Colonic mucosa (tissue), 4 donors: Measurements from ENCODE around the gene TENM4. TPM values are rescaled to one million over a fixed set of nuclear protein-coding genes. Genes with fewer than 3 reads are reported as not detected.

Experiments used
- DNase-seq: peaks from one replicate; pipeline ENCODE4 v3.0.0-alpha.2; 2020
- H3K27ac ChIP-seq: fragments of 200-600 bp; one replicate; pipeline ENCODE4 v1.8.0; 2021
- H3K27me3 ChIP-seq: fragments of 200-600 bp; one replicate; pipeline ENCODE4 v1.8.0; 2021
- H3K36me3 ChIP-seq: fragments of 200-600 bp; one replicate; pipeline ENCODE4 v1.8.0; 2021
- H3K4me1 ChIP-seq: fragments of 200-600 bp; one replicate; pipeline ENCODE4 v1.8.0; 2021; ENCODE audit warnings: mild to moderate bottlenecking
- H3K4me3 ChIP-seq: fragments of 200-600 bp; one replicate; pipeline ENCODE4 v1.8.0; 2021
- H3K9ac ChIP-seq, 2 donors: one replicate each; pipeline ENCODE4 v1.7.0; 2013; ENCODE audit warnings: control low read depth in 2 of 2, low read depth in 2 of 2, low read length in 2 of 2
- H3K9me3 ChIP-seq: fragments of 200-600 bp; one replicate; pipeline ENCODE4 v1.8.0; 2021
- intact Hi-C: fragments of 100-400 bp; cut with DNase I; formaldehyde crosslinking; loops from one replicate; pipeline ENCODE4 v1.14.1; 2022
- total RNA-seq, 2 donors: library from RNA; stranded (reverse); fragmentation: NEBNext Ultra II Directional in 1 of 2; extraction: Animal tissue kit (Norgen Biotek cat#: 25700) in 1 of 2; gene quantifications; one replicate each; pipeline ENCODE4 v1.2.1, GENCODE V29; 2021
- TF ChIP-seq, protein P1 (sequence below): fragments of 200-600 bp; IDR thresholded peaks from one replicate; pipeline ENCODE4 v1.8.0; 2022; ENCODE audit warnings: antibody characterized with exemption, mild to moderate bottlenecking
- donor health status: healthy.
- donor health status: DM: no; HTN: no; CAD: no.
- donor health status: DM: no; HTN: no; CAD: no.

Gene TENM4
- total RNA-seq, 2 donors from 2014 or later, result 0.48 to 1.2 TPM

DNA sequence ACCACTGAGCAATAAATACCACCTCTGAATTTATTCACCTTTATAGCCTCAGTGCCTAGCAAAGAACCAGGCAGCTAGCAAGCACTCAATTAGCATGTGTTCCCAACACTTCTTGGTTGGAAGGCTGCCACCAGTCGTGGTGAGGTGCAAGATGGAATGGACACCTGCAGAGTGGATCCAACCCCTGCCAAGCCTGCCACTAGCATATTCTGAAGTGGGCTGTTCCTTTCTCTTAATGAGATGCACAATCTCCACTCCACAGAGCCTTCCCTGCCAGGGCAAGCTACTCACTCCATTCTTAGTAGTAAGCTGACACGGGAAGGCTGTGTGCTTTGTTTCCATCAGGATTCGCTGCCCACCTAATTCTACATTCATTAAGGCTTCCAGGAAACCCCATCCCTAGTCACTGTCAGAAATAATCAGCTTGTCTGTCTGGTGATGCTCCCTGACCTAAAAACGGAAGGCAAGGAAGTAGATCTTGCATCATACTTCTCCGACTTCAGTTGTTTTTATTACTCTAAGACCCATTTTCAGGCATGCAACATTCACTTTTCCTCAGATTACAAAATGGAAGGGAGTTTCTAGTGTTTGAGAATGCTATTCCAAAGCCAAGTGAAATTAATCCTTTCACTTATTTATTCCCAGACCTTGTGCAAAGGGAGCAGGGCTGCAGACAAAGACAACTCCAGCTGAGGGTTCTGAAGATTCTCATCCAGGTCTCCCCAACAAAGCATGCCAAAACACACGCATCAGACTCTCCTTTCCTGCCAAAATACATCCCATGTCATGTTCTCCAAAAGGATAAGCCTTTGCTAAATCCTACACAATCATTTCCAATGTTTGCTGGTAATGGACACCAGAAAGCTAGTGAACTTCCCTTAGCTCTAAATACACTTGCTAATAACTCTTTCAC lies 128.0 kb downstream of the TENM4 start:
- Histone ChIP-seq H3K27ac (no peak overlapping the region), H3K27me3 (no peaks in the 10 kb centered on the region)

DNA sequence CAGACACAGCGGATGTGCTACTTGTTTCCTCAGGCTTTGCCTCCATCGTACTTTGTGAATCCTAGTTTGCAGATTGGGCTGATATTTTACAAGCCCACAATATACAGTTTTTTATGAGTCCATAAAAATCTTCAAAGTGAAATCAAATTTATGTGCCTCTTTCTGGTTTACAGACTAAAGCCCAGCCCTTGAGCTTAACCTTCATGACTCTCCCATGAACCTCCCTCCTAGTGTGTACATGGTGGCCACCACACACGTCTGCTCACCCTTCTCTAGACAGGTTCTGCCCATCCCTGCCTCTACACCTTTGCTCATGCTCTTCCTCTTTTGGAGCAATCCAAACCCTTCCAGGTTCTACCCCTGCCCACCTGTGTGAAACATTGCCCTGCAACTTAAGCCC lies 129.4 kb downstream of the TENM4 start:
- H3K27ac ChIP-seq, result no peak overlapping the region
- no peaks in the 10 kb centered on the region for H3K36me3 ChIP-seq
- DNase-seq, result no peak
- no peaks in the 10 kb centered on the region for H3K9me3 ChIP-seq
- H3K4me3 ChIP-seq, result no peak overlapping the region
- no peak overlapping the region for H3K9ac ChIP-seq
- H3K4me1 ChIP-seq, result no peaks in the 10 kb centered on the region
- no peaks in the 10 kb centered on the region for H3K27me3 ChIP-seq
- TF ChIP-seq, protein P1, sequence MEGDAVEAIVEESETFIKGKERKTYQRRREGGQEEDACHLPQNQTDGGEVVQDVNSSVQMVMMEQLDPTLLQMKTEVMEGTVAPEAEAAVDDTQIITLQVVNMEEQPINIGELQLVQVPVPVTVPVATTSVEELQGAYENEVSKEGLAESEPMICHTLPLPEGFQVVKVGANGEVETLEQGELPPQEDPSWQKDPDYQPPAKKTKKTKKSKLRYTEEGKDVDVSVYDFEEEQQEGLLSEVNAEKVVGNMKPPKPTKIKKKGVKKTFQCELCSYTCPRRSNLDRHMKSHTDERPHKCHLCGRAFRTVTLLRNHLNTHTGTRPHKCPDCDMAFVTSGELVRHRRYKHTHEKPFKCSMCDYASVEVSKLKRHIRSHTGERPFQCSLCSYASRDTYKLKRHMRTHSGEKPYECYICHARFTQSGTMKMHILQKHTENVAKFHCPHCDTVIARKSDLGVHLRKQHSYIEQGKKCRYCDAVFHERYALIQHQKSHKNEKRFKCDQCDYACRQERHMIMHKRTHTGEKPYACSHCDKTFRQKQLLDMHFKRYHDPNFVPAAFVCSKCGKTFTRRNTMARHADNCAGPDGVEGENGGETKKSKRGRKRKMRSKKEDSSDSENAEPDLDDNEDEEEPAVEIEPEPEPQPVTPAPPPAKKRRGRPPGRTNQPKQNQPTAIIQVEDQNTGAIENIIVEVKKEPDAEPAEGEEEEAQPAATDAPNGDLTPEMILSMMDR, result no peak
- intact Hi-C loops, result no loop called here

More for the DNA sequence above, 128.0 kb downstream of the TENM4 start:
- TF ChIP-seq, protein P1, result no peak
- DNase-seq, result no peak
- H3K36me3 ChIP-seq, result no peaks in the 10 kb centered on the region
- H3K4me1 ChIP-seq, result no peaks in the 10 kb centered on the region
- H3K9ac ChIP-seq, result no peak overlapping the region
- intact Hi-C loops, result no loop called here
- H3K9me3 ChIP-seq, result no peaks in the 10 kb centered on the region
- no peak overlapping the region for H3K4me3 ChIP-seq

DNA sequence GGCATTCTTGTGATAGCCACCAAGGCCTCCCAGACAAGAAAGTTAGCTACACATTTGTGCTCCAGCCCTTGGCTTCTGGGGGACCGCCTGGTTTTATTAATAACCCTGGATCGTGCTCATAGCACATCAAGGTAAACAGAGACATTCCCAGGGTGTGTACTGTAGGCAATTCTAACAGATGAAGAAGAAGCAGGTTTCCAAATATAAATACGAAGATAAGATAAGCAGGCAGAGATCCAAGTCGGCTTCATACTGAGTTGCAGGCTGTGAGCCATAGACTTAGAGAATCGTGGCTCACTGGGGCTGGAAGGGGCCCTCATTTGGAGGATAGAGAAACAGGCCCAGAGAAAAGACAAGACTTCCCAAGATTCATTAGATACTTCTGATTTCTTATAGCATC lies 131.4 kb downstream of the TENM4 start:
- Histone ChIP-seq H3K36me3 (no peaks in the 10 kb centered on the region), H3K4me3 (no peak overlapping the region), H3K4me1 (no peaks in the 10 kb centered on the region), H3K9ac (no peak overlapping the region), H3K27me3 (no peaks in the 10 kb centered on the region), H3K27ac (no peak overlapping the region), H3K9me3 (no peaks in the 10 kb centered on the region)
- DNase-seq, result no peak
- TF ChIP-seq, protein P1, result no peak
- intact Hi-C loops, result no loop called here

DNA sequence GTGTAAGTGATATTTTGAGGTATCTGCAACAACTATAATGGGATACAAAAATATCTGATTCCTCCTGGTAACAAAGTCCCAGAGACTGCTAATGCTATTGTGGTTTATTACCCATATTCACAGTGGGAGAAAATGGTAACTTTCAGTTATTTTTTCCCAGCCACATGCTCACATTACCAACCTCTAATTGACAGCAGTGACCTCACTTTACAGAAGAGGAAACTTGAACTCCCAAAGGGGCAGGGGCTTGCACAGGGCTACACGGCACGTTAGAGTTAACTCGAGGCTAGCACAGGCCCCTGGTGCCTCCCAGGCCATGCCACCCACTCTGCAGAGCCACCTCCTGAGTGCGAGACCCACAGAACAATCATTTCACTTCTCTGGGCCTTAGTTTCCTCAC lies 132.4 kb downstream of the TENM4 start:
- TF ChIP-seq, protein P1, result no peak
- DNase-seq, result no peak
- Histone ChIP-seq H3K27me3 (no peaks in the 10 kb centered on the region), H3K27ac (no peak overlapping the region), H3K9ac (no peak overlapping the region), H3K4me3 (no peak overlapping the region), H3K36me3 (no peaks in the 10 kb centered on the region), H3K4me1 (no peaks in the 10 kb centered on the region), H3K9me3 (no peaks in the 10 kb centered on the region)
- intact Hi-C loops, result no loop called here

DNA sequence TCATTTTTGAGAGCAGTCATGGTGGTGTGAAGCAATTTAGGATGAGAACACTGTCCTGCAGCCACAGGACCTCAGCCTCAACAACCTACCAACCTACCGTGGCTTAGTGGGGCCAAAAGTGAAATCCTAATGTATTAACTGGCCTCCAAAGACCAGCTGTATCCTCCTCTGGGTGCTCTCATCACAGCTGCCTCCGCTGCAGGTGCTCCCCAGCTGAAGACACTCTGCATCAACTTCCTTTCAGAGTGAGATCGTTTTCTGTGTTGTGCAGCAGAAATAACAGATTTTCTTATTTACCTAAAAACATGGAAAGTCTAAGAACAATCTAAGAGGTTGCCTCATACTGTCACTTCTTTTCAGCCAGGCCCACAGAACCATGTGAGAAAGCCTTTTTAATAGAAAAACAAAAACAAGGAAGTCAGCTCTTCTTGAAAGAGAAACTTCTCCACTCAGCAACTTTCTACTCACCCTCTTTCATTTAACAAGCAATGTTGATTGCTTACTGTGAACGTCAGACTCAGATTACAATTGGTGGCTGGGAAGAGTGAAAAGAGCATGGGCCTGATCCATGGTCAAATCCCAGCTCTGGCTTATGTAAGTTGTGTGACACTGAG lies 136.1 kb downstream of the TENM4 start:
- Histone ChIP-seq H3K9me3 (no peaks in the 10 kb centered on the region), H3K27ac (no peak overlapping the region), H3K4me1 (no peaks in the 10 kb centered on the region), H3K4me3 (no peak overlapping the region), H3K27me3 (no peaks in the 10 kb centered on the region), H3K36me3 (no peaks in the 10 kb centered on the region), H3K9ac (no peak overlapping the region)
- TF ChIP-seq, protein P1, result no peak
- intact Hi-C loops, result no loop called here
- DNase-seq, result no peak
